ENCODE results near the gene ANKIB1.

GRCh38 chr7:92279396-92280031 lies 33.7 kb downstream of the ANKIB1 start:
- TF ChIP-seq MAZ (IDR thresholded peaks at IDR 0.05; ENCODE audit: borderline replicate concordance, low read depth, low read length) (no peak), CBX8 (IDR thresholded peaks at IDR 0.05) (no peak), EP300 (IDR thresholded peaks at IDR 0.05) (no peak), CTCF (IDR thresholded peaks at IDR 0.05) (no peak), MAFK (IDR thresholded peaks at IDR 0.05; ENCODE audit: partially characterized antibody) (no peak), RAD21 (conservative IDR thresholded peaks at IDR 0.05 in 1 of 2, IDR thresholded peaks at IDR 0.05 in 1 of 2) (no peak), BHLHE40 (IDR thresholded peaks at IDR 0.05; ENCODE audit: low read depth, low read length) (no peak), POLR2A (IDR thresholded peaks at IDR 0.05; ENCODE audit: low read length) (no peak), MAX (IDR thresholded peaks at IDR 0.05) (no peak), MYC (IDR thresholded peaks at IDR 0.05; ENCODE audit: borderline replicate concordance, low read length) (no peak)

Measured in A549 (cell line).